Body of pancreas (tissue), 4 donors: ENCODE results near the gene TMEM232. TPM values are rescaled to one million over a fixed set of nuclear protein-coding genes. Genes with fewer than 3 reads are reported as not detected.

Experiments
- ATAC-seq: fragments of 150-250 bp; one replicate; pipeline ENCODE4 v1.9.1; 2016
- DNase-seq, 4 donors: peaks; one replicate each; pipeline ENCODE4 v3.0.0-alpha.2; 2019
- H3K27ac ChIP-seq, 4 donors: fragments of 200-600 bp; sonication (generic); 1 replicate in 3 of 4; 2 replicates in 1 of 4; pipeline versions ENCODE4 v1.5.1 to v1.6.1; 2016 to 2019; ENCODE audit warnings: mild to moderate bottlenecking in 1 of 4, mixed read lengths in 1 of 4, moderate library complexity in 1 of 4
- H3K27me3 ChIP-seq, 2 donors: fragments of 200-600 bp; sonication (generic); one replicate each; pipeline ENCODE4 v1.6.0; 2016; ENCODE audit warnings: mild to moderate bottlenecking in 1 of 2
- H3K36me3 ChIP-seq, 2 donors: fragments of 200-600 bp; sonication (generic); replicated peaks in 1 of 2; 2 replicates each; pipeline ENCODE4 v1.5.1; 2016; ENCODE audit warnings: low read depth in 2 of 2; ENCODE audit not compliant: insufficient read depth in 1 of 2
- H3K4me1 ChIP-seq: fragments of 200-600 bp; sonication (generic); one replicate; pipeline ENCODE4 v1.6.0; 2016
- H3K4me3 ChIP-seq, 2 donors: fragments of 200-600 bp; sonication (generic); 1 replicate in 1 of 2; 2 replicates in 1 of 2; pipeline ENCODE4 v1.5.1; 2016 to 2019
- H3K9me3 ChIP-seq, 3 donors: fragments of 200-600 bp; sonication (generic); 1 replicate in 2 of 3; 2 replicates in 1 of 3; pipeline ENCODE4 v1.5.1; 2016
- POLR2A ChIP-seq, 3 donors: fragments of 450-650 bp; IDR thresholded peaks; one replicate each; pipeline ENCODE4 v1.6.1; 2016; ENCODE audit warnings: antibody characterized with exemption in 3 of 3, mild to moderate bottlenecking in 2 of 3
- WGBS, 2 donors: methylation state at CpG; one replicate each; pipeline ENCODE4 v1.1.5; 2017; 5-methylcytosine and 5-hydroxymethylcytosine counted together
- intact Hi-C: fragments of 100-400 bp; cut with DNase I; formaldehyde crosslinking; loops from one replicate; pipeline ENCODE4 v1.15.1; 2023
- microRNA-seq, 2 donors: library from miRNA; unstranded; fragments of <30 nt; microRNA quantifications; one replicate each; pipeline ENCODE4, GENCODE V29; 2016; ENCODE audit warnings: borderline number of aligned reads in 2 of 2, borderline replicate concordance in 2 of 2
- small RNA-seq: library from RNA; depleted of rRNA; stranded (forward); fragments of <200 nt; gene quantifications from one replicate; pipeline ENCODE3, GENCODE V24; 2016
- total RNA-seq, 2 donors: library from RNA; depleted of rRNA; stranded (reverse); fragments of >200 nt; gene quantifications; one replicate each; pipeline ENCODE4 v1.1.0, GENCODE V29; 2016
- TF ChIP-seq, protein P1 (sequence below), 7 experiments: fragments of 450-650 bp in 4 of 7; fragments of 200-600 bp in 3 of 7; sonication (generic) in 3 of 7; IDR thresholded peaks; one replicate each; pipeline ENCODE4 v1.5.1; 2016 to 2019; ENCODE audit warnings: antibody characterized with exemption in 7 of 7

The TMEM232 gene
- total RNA-seq, 2 donors from 2014 or later: 1.3 to 3.1 TPM

GRCh38 chr5:110377361-110377760 lies 349.1 kb downstream of the TMEM232 start:
- no peaks in the 10 kb centered on the region for H3K4me1 ChIP-seq
- TF ChIP-seq, protein P1, sequence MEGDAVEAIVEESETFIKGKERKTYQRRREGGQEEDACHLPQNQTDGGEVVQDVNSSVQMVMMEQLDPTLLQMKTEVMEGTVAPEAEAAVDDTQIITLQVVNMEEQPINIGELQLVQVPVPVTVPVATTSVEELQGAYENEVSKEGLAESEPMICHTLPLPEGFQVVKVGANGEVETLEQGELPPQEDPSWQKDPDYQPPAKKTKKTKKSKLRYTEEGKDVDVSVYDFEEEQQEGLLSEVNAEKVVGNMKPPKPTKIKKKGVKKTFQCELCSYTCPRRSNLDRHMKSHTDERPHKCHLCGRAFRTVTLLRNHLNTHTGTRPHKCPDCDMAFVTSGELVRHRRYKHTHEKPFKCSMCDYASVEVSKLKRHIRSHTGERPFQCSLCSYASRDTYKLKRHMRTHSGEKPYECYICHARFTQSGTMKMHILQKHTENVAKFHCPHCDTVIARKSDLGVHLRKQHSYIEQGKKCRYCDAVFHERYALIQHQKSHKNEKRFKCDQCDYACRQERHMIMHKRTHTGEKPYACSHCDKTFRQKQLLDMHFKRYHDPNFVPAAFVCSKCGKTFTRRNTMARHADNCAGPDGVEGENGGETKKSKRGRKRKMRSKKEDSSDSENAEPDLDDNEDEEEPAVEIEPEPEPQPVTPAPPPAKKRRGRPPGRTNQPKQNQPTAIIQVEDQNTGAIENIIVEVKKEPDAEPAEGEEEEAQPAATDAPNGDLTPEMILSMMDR (IDR thresholded peaks at IDR 0.05): no peak
- no peak for TF ChIP-seq POLR2A (IDR thresholded peaks at IDR 0.05)
- no peak overlapping the region for H3K4me3 ChIP-seq
- no peak for ATAC-seq
- H3K9me3 ChIP-seq: no peaks in the 10 kb centered on the region
- H3K27me3 ChIP-seq: no peaks in the 10 kb centered on the region
- DNase-seq: no peak
- 63 to 69% methylated on average over 2 of the region's 2 CpGs for WGBS, 2 donors
- intact Hi-C loops: no loop called here
- H3K36me3 ChIP-seq: no peaks in the 10 kb centered on the region
- H3K27ac ChIP-seq: no peak overlapping the region

DNA sequence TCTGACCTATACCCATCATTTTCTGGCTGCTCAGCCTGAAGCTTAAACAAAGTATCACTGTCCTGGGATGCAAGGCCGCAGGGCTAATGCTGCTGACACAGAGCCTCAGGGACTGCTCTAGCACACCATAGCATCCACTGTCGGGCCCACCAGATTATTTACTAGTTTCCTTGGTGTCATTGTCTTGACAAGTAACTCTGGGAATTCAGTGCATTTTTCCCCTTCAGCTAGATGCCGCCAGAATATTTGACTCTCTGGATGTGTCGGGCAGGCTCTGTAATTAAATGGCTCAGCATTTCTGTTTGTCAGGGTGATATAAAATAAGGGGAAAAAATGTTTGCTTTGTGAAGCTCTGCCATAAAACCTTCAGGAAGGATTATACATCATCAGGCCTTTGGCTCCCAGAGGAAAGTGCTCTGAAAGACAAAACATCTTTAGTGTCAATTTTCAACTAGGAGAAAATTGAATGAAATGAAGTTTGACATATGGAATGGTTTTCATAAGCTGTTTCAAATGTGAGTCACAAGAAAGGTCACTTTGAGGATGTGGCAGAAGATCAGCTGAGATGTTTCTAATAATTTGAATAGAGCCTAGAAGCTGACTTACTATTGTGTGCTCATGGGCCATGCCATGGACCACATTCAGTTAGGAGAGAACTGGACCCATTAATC lies 350.1 kb downstream of the TMEM232 start:
- Histone ChIP-seq H3K4me1 (no peaks in the 10 kb centered on the region), H3K27ac (no peak overlapping the region), H3K4me3 (no peak overlapping the region), H3K36me3 (no peaks in the 10 kb centered on the region), H3K27me3 (no peaks in the 10 kb centered on the region), H3K9me3 (no peaks in the 10 kb centered on the region)
- 52 to 66% methylated on average over 4 of the region's 4 CpGs for WGBS, 2 donors
- ATAC-seq (no peak), DNase-seq (no peak)
- no peak for TF ChIP-seq POLR2A (IDR thresholded peaks at IDR 0.05)
- TF ChIP-seq, protein P1 (IDR thresholded peaks at IDR 0.05): no peak
- intact Hi-C loops: no loop called here

DNA sequence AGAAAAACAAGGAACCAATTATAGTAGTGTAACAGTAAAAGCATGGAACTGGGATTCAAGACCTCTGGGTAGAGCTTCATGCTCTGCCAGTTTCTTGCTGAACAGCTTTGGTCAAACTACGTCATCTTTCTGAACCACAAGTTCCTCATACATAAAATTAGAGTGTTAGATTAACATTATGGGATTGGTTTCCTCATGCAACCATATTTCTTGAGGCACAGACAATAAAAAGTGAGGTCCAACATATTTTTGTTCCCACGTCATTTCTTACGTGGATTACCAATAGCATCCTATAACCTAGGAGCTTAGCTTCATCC lies 354.8 kb downstream of the TMEM232 start:
- WGBS, 2 donors: 66 to 87% methylated on average over 3 of the region's 3 CpGs

DNA sequence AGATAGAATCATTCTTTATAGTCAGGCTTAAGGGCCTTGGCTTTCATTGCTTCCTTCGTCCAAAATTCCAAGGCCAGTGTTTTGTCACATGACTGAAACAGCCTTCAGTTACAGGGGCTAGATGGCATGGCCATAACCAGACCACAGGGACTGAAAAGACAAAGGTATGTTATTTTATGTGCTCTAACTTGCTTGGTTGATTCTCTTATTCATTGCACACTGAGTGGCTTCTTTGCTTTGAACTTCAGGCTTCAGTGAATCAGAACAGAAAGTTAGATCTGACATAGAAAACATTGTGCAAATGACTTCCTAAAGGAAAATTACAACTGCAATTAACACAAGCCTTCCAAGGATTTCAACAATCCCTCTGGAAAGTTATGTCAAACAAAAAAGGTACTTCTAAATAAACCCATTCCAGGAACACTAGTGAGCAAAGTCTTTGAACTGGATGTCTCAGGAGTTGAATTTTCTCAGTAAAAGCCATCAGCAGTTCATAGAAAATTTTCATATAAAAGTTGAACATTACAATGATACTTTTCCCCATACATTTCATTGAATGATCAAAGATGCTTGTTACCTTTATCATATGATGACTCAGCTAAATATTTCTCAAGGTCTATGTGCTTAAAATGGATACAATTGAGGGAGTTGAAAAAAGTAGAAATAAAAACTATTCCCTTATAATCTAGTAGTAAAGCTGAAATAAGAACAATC lies 355.3 kb downstream of the TMEM232 start:
- no peak overlapping the region for H3K4me3 ChIP-seq
- H3K27ac ChIP-seq: no peak overlapping the region
- ATAC-seq: no peak
- H3K36me3 ChIP-seq: no peaks in the 10 kb centered on the region
- no peak for TF ChIP-seq POLR2A (IDR thresholded peaks at IDR 0.05)
- TF ChIP-seq, protein P1 (IDR thresholded peaks at IDR 0.05): no peak
- H3K9me3 ChIP-seq: no peaks in the 10 kb centered on the region
- intact Hi-C loops: no loop called here
- no peaks in the 10 kb centered on the region for H3K27me3 ChIP-seq
- 19 to 32% methylated on average over 1 of the region's 1 CpG for WGBS, 2 donors
- H3K4me1 ChIP-seq: no peaks in the 10 kb centered on the region
- no peak for DNase-seq

More for the DNA sequence above, 354.8 kb downstream of the TMEM232 start:
- ATAC-seq (no peak), DNase-seq (no peak)
- no peaks in the 10 kb centered on the region for H3K9me3 ChIP-seq
- no peak overlapping the region for H3K4me3 ChIP-seq
- intact Hi-C loops: no loop called here
- H3K4me1 ChIP-seq: no peaks in the 10 kb centered on the region
- no peaks in the 10 kb centered on the region for H3K27me3 ChIP-seq
- no peaks in the 10 kb centered on the region for H3K36me3 ChIP-seq
- no peak overlapping the region for H3K27ac ChIP-seq
- TF ChIP-seq, protein P1 (IDR thresholded peaks at IDR 0.05): no peak
- TF ChIP-seq POLR2A (IDR thresholded peaks at IDR 0.05): no peak

Small RNAs within 50 kb of the gene (microRNA-seq; reads per million reads assigned to microRNA genes)
- 0 reads per million in 2 donors for gene MIR548F3

Small RNAs within 50 kb of the gene (small RNA-seq; reads per million reads assigned to genes)
- gene MIR548F3: not detected
- gene RF00432: not detected

Other genes starting within 250 kb of the TMEM232 start
- 10 to 100 TPM; 30.7 to 36.3 TPM for gene SLC25A46, start 12.3 kb upstream of the TMEM232 start, total RNA-seq